Activated naive CD8-positive, alpha-beta T cell treated with anti-CD3 and anti-CD28 coated beads for 36 hours (primary cell): ENCODE measurements around the gene CHST4. TPM values are rescaled to one million over a fixed set of nuclear protein-coding genes. Genes with fewer than 3 reads are reported as not detected.
"Not testable (repeated sequence)": the region's sequence is repeated elsewhere in the genome, so short reads cannot be mapped to it uniquely, and the experiment has no call there.

ENCODE experiments used
- DNase-seq: peaks from one replicate; pipeline ENCODE4 v3.0.0; 2021
- H3K27ac Mint-ChIP-seq: one replicate; pipeline ENCODE4 v1.8.0; 2022; ENCODE audit warnings: mild to moderate bottlenecking, moderate library complexity, mixed read lengths
- H3K27me3 Mint-ChIP-seq: one replicate; pipeline ENCODE4 v1.8.0; 2022; ENCODE audit warnings: mild to moderate bottlenecking, mixed read lengths
- H3K36me3 Mint-ChIP-seq: one replicate; pipeline ENCODE4 v1.8.0; 2021; ENCODE audit warnings: mild to moderate bottlenecking, mixed read lengths
- H3K4me1 Mint-ChIP-seq: one replicate; pipeline ENCODE4 v1.8.0; 2021; ENCODE audit warnings: mixed read lengths
- H3K4me3 Mint-ChIP-seq: one replicate; pipeline ENCODE4 v1.8.0; 2022; ENCODE audit warnings: mild to moderate bottlenecking, moderate library complexity, mixed read lengths
- H3K9me3 Mint-ChIP-seq: one replicate; pipeline ENCODE4 v1.8.0; 2022; ENCODE audit warnings: mixed read lengths
- total RNA-seq, 2 experiments: library from RNA; stranded (reverse); gene quantifications; one replicate each; pipeline ENCODE4 v1.2.3, GENCODE V29; 2021

CHST4 gene
- total RNA-seq, 2 experiments from 2014 or later: 0.19 TPM; not detected in 1

DNA sequence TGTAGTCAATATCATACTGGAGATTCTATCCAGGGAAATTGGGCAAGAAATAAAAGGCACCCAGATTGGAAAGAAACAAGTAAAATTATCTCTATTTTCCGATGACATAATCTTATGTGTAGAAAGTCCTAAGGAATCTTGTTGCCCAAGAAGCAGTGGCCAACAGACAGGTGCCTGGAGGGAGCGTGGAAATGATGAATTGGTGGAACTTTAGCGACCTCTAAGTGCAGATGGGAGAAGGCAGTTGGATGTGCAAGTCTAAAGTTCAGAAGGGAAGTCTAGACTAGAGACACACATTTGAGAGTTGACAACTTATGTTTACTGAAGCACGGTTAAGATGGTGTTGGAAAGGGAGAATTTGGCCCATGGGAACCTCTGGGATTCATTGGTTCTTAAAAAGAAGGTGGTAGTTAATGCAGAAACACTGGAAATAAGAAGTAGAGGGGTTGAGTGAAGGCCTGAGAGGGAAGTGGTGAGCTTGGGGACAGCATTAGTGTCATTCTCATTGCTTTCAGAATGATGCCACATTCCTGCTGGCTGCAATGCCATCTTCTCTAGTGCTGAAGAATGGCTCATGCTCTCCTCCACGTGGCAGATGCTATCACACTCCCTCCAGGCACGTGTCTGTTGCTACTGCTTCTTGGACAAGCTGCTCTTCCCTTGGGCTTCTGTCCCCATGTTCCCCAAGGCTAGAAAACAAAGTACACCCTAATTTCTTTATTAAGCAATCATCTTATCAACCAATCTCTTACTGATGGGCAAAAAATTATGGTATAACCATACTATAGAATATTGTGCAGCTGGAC is 26.7 kb downstream of the CHST4 start:
- Mint-ChIP-seq H3K9me3 (no peaks in the 10 kb centered on the region), H3K4me3 (no peak overlapping the region), H3K36me3 (no peaks in the 10 kb centered on the region), H3K4me1 (no peaks in the 10 kb centered on the region), H3K27ac (no peak overlapping the region), H3K27me3 (no peaks in the 10 kb centered on the region)
- no peak for DNase-seq

DNA sequence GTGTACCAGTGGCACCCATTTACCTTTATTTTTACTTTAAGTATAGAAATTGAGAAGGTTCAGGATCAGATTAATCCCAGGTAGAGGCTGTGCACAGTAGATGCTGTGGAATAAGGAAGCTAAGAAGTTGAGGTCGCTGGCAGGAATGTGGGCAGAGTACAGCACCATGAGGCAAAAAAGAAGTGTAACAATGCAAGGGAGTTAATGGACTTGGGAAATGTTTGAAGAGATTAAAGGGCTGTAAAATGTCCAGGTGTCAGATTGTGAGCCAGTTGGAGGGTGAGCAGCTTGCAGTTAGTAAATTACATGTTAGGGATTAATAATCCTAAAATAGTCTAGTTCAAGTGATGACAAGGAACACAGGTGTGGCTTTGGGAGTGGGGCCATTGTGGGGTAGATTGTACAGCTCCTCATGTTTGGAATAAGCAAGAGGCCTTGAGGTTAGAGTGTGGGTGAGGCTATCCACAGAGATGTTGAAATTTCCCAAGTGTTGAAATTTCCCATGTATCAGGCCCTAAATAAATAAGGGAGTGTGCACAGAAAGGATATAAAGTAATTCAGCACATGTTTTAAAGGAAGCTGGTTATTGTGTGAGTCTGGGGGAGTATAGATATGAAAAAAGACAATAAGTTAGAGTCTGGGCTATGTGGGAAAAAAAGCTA is 29.1 kb downstream of the CHST4 start:
- no peaks in the 10 kb centered on the region for H3K36me3 Mint-ChIP-seq
- no peaks in the 10 kb centered on the region for H3K4me1 Mint-ChIP-seq
- H3K9me3 Mint-ChIP-seq: no peaks in the 10 kb centered on the region
- H3K27ac Mint-ChIP-seq: no peak overlapping the region
- no peak overlapping the region for H3K4me3 Mint-ChIP-seq
- no peak for DNase-seq
- no peaks in the 10 kb centered on the region for H3K27me3 Mint-ChIP-seq

DNA sequence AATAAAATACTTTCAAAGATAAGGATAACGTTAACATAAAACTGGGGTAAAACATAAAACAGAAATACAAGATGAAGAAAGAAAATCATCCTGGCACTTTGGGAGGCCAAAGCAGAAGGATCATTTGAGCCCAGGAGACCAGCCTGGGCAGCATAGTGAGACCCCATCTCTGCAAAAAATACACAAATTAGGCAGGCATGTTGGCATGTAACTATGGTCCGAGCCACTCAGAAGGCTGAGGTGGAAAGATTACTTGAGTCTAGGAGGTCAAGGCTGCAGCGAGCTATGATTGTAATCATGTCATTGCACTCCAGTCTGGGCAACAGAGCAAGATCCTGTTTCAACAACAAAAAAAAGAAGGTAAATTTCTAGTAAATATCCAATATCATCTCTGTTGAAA is 31.1 kb downstream of the CHST4 start:
- Mint-ChIP-seq H3K4me3 (no peak overlapping the region), H3K9me3 (no peaks in the 10 kb centered on the region), H3K4me1 (no peaks in the 10 kb centered on the region), H3K27ac (no peak overlapping the region), H3K27me3 (no peaks in the 10 kb centered on the region), H3K36me3 (no peaks in the 10 kb centered on the region)
- DNase-seq: no peak

DNA sequence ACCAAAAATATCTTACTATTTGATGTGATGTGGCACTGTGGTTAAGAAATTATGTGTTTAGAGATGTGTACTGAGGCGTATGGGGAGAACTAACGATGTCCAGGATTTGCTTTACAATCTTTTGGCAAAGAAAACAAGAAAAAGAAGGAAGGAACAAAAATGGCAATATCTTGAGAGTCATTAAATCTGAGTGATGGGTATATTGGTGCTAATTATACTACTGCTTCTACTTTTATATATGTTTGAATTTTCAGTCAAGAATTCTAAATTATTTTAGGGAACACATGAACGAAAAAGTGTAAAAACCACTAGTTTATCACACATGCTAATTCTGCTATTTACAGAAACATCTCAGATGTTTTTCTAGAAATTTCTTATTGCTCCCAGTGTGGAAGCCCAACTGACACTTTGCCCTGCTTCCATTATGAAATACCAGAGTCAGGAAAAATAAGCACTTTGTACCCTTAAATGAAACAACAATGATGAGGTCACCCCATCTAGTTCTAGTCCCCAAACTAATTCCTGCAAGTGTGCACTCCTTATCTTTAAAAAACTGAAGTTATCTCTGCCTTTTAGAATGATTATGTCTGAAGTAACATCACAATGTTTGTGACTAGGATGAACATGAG is 31.8 kb downstream of the CHST4 start:
- Mint-ChIP-seq H3K4me3 (no peak overlapping the region), H3K9me3 (peaks cover 3% of the 10 kb centered on the region), H3K27ac (no peak overlapping the region), H3K36me3 (no peaks in the 10 kb centered on the region), H3K4me1 (no peaks in the 10 kb centered on the region), H3K27me3 (no peaks in the 10 kb centered on the region)
- DNase-seq: no peak

- Mint-ChIP-seq H3K4me1 (peaks cover 5% of the 10 kb centered on the region), H3K27ac (no peak overlapping the region), H3K4me3 (no peak overlapping the region), H3K36me3 (no peaks in the 10 kb centered on the region), H3K9me3 (peaks cover 3% of the 10 kb centered on the region), H3K27me3 (no peaks in the 10 kb centered on the region)
- no peak for DNase-seq
Measured at GRCh38 chr16:71559855-71560254, 33.6 kb downstream of the CHST4 start.

DNA sequence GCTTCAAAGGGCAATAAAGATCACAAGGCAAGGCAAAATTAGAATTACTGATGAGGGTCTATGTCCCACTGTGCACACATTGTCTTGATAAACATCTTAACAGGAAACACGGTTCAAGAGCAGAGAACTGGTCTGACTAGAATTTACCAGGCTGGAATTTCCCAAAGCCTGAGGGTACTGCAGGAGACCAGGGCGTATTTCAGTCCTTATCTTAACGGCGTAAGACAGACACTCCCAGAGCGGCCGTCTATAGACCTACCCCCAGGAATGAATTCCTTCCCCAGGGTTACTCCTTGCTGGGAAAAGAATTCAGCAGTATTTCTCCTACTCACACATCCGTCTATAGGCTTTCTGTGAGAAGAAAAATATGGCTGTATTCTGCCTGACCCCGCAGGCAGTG is 35.7 kb downstream of the CHST4 start:
- H3K27ac Mint-ChIP-seq, H3K9me3 Mint-ChIP-seq, H3K36me3 Mint-ChIP-seq, H3K4me3 Mint-ChIP-seq, H3K27me3 Mint-ChIP-seq, DNase-seq: not testable (repeated sequence)
- peaks cover 14% of the 10 kb centered on the region for H3K4me1 Mint-ChIP-seq

DNA sequence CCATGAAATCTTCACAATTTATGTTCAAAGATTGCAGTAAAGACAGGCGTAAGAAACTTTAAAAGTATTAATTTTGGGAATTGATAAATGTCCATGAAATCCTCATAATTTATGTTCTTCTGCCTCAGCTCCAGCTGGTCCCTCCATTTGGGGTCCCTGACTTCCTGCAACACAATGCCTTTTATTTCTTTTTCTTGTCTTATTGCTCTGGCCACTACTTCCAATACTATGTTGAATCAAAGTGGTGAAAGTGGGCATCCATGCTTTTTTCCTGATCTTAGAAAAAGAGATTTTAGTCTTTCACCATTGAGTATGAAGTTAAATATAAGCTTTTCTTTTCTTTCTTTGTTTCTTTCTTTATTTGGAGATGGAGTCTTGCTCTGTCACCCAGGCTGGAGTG is 36.3 kb downstream of the CHST4 start:
- Mint-ChIP-seq H3K4me1 (peaks cover 14% of the 10 kb centered on the region), H3K36me3 (no peaks in the 10 kb centered on the region), H3K4me3 (no peak overlapping the region), H3K9me3 (peaks cover 3% of the 10 kb centered on the region), H3K27ac (no peak overlapping the region), H3K27me3 (peaks cover 3% of the 10 kb centered on the region)
- DNase-seq: no peak

GRCh38 chr16:71564335-71564967 is 38.2 kb downstream of the CHST4 start:
- Mint-ChIP-seq H3K36me3 (no peaks in the 10 kb centered on the region), H3K27me3 (peaks cover 3% of the 10 kb centered on the region), H3K4me3 (peak overlapping the region; percentile 91), H3K27ac (peak overlapping the region; percentile 96), H3K4me1 (peaks cover 14% of the 10 kb centered on the region), H3K9me3 (peaks cover 3% of the 10 kb centered on the region)
- no peak for DNase-seq

- Mint-ChIP-seq H3K27ac (peak overlapping the region; percentile 96), H3K36me3 (no peaks in the 10 kb centered on the region), H3K4me3 (peak overlapping the region; percentile 91), H3K9me3 (peaks cover 3% of the 10 kb centered on the region), H3K4me1 (peaks cover 14% of the 10 kb centered on the region), H3K27me3 (peaks cover 3% of the 10 kb centered on the region)
- DNase-seq: no peak
Measured at GRCh38 chr16:71565812-71566700, 39.8 kb downstream of the CHST4 start.

DNA sequence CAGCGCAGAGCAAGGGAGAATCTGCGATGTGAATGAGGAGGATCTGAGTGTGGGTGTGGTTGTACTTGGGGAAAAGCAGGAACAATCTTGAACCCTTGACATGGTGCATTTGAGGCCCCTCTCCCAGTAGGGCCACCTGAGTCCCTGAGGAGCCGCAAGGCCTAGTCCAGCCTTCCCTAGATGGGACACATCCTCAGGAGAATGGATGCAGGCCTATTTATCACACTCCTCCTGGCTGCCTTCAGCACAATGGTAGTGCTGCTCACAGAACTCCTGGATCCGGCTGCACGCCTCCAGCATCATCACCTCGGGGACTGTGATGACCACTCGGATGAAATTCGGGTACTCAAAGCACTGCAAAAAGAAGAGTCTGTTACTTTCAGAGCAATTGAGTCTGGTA is 41.7 kb downstream of the CHST4 start:
- no peaks in the 10 kb centered on the region for H3K36me3 Mint-ChIP-seq
- peaks cover 3% of the 10 kb centered on the region for H3K27me3 Mint-ChIP-seq
- H3K9me3 Mint-ChIP-seq: no peaks in the 10 kb centered on the region
- peaks cover 14% of the 10 kb centered on the region for H3K4me1 Mint-ChIP-seq
- no peak overlapping the region for H3K27ac Mint-ChIP-seq
- H3K4me3 Mint-ChIP-seq: no peak overlapping the region
- no peak for DNase-seq

- Mint-ChIP-seq H3K36me3 (no peaks in the 10 kb centered on the region), H3K27ac (no peak overlapping the region), H3K9me3 (no peaks in the 10 kb centered on the region), H3K4me3 (no peak overlapping the region), H3K4me1 (peaks cover 14% of the 10 kb centered on the region), H3K27me3 (peaks cover 3% of the 10 kb centered on the region)
- no peak for DNase-seq
Measured at GRCh38 chr16:71568551-71568950, 42.3 kb downstream of the CHST4 start.

GRCh38 chr16:71569621-71570020 is 43.4 kb downstream of the CHST4 start:
- H3K27me3 Mint-ChIP-seq: peaks cover 3% of the 10 kb centered on the region
- DNase-seq: no peak
- H3K27ac Mint-ChIP-seq: no peak overlapping the region
- no peaks in the 10 kb centered on the region for H3K9me3 Mint-ChIP-seq
- no peaks in the 10 kb centered on the region for H3K36me3 Mint-ChIP-seq
- H3K4me3 Mint-ChIP-seq: no peak overlapping the region
- peaks cover 9% of the 10 kb centered on the region for H3K4me1 Mint-ChIP-seq

DNA sequence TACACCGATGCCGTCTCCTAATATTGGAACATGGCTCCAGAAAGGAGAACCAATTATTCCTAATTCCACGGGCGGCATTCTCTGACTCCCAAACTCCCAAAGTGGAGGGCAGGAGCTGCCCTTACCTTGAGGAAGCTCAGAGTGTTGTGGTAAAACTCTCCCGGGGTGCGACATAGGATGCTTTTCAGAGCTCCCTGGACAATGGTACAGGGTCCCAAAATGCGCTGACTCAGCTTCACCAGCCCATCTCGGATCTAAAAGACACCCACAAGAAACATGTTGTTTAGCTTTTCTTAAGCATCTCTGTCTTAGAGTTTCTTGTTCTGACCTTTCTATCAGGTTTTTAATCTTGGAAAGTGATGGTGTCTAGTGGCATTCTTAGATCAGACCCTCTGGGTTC is 43.9 kb downstream of the CHST4 start:
- peaks cover 3% of the 10 kb centered on the region for H3K27me3 Mint-ChIP-seq
- no peaks in the 10 kb centered on the region for H3K36me3 Mint-ChIP-seq
- H3K4me3 Mint-ChIP-seq: no peak overlapping the region

DNA sequence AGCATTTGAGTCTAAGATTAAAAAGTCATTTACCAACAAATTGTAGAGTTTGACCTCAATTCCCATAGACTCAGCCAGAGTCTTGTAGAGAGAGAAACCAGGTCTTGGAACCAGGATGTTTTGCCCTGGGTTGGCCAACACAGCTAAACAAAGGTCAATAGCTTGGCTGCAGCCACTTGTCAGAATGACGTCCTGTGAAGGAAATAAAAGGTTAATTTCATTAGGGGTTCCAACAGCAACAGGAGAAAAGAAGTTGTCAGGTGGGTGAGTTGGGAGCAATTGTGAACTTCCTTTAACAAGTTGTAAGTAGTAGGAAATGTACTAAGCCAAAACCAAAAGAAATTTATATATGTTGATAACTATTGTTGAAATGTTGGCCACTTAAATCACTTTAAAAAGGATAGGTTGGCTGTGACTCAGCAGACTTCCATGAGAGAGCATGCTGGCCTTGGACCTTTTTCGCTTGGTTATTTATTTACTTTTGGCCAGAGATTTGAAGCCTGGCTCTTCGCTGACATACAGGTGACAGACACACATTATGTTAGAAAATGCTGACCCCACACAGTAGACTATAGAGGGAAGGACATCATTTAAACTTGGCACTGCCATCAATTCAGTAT is 46.4 kb downstream of the CHST4 start:
- no peak overlapping the region for H3K4me3 Mint-ChIP-seq
- DNase-seq: no peak
- no peaks in the 10 kb centered on the region for H3K4me1 Mint-ChIP-seq
- no peak overlapping the region for H3K27ac Mint-ChIP-seq
- H3K9me3 Mint-ChIP-seq: no peaks in the 10 kb centered on the region
- peaks cover 13% of the 10 kb centered on the region for H3K27me3 Mint-ChIP-seq
- H3K36me3 Mint-ChIP-seq: no peaks in the 10 kb centered on the region

More for the DNA sequence above, 43.9 kb downstream of the CHST4 start:
- Mint-ChIP-seq H3K4me1 (peaks cover 9% of the 10 kb centered on the region), H3K9me3 (no peaks in the 10 kb centered on the region), H3K27ac (no peak overlapping the region)
- DNase-seq: no peak
